K562 treated with DMSO at 1 percent for 4 hours (cell line): ENCODE results near the gene OR51G2. TPM values are rescaled to one million over a fixed set of nuclear protein-coding genes. Genes with fewer than 3 reads are reported as not detected.

Experiments used
- total RNA-seq: library from RNA; unstranded; fragments of 300-600 nt; gene quantifications from 2 replicates; pipeline ENCODE4 v1.2.3, GENCODE V29; 2022; ENCODE audit not compliant: insufficient read depth

The OR51G2 gene
- total RNA-seq: not detected in 2 replicates

GRCh38 chr11:4919250-4919649, at the start of gene OR51G2:
Gene OR51G2 (minus strand): TSS chr11:4919350. CDS start chr11:4915663, 3,687 bp downstream.

GRCh38 chr11:4955613-4956012, 36.5 kb upstream of the OR51G2 start, which contains the start of gene OR51A2:
Gene OR51A2 (minus strand): TSS chr11:4955713. CDS start chr11:4955713, 0 bp downstream.

DNA sequence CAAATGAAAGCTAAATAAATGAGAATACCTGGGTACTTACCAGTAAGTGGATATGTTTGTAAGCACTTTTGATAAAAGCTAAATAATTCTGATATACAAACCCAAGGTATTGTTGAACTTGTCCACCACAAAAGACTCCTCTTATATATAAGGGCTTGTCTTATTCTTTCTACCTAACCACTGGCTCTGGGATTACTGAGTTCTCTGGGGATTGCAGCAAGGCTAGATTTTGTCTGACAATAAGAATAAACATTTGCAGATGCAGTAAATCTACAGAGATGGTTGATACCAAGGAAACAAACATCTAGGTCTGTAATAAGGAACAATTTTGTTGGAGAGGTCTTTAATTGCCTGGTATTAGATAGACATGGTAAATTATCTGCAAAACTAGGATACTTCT, 28.4 kb upstream of the OR51G2 start, which contains the start of gene OR51A4:
Gene OR51A4, minus strand, starts transcription at position 101 of the 400 bp plus-strand sequence. CDS start 505 bp downstream, outside the sequence.

GRCh38 chr11:4924239-4924638, 5.1 kb upstream of the OR51G2 start, which contains the start of gene OR51G1:
Gene OR51G1 (minus strand): TSS chr11:4924339. CDS start chr11:4924339, 0 bp downstream.

GRCh38 chr11:4903484-4903883, 15.7 kb downstream of the OR51G2 start, which contains the start of gene OR51A7:
Gene OR51A7 (plus strand): TSS chr11:4903783. CDS start chr11:4907370, 3,587 bp downstream.

GRCh38 chr11:4881860-4882500, 37.2 kb downstream of the OR51G2 start, which contains the start of gene OR51T1:
Gene OR51T1 (plus strand): TSS chr11:4881900. CDS start chr11:4881900, 0 bp downstream.

Other genes with a start within 250 kb of the OR51G2 start
- gene OR51E2, start 221.5 kb downstream of the OR51G2 start, total RNA-seq: not detected in 2 replicates
- not detected in 2 replicates for gene MMP26, start 214.6 kb downstream of the OR51G2 start, total RNA-seq
- not detected in 2 replicates for gene OR51F1, start 149.4 kb downstream of the OR51G2 start, total RNA-seq
- not detected in 2 replicates for gene OR52R1, start 115.0 kb downstream of the OR51G2 start, total RNA-seq
- not detected in 2 replicates for gene OR51F2, start 98.0 kb downstream of the OR51G2 start, total RNA-seq
- gene OR51S1, start 70.1 kb downstream of the OR51G2 start, total RNA-seq: not detected in 2 replicates
- not detected in 2 replicates for gene OR51T1, start 37.5 kb downstream of the OR51G2 start, total RNA-seq
- not detected in 2 replicates for gene OR51A7, start 15.6 kb downstream of the OR51G2 start, total RNA-seq
- not detected in 2 replicates for gene OR51G1, start 5.0 kb upstream of the OR51G2 start, total RNA-seq
- not detected in 2 replicates for gene OR51A4, start 28.3 kb upstream of the OR51G2 start, total RNA-seq
- gene OR51A2, start 36.4 kb upstream of the OR51G2 start, total RNA-seq: not detected in 2 replicates
- gene OR51L1, start 75.5 kb upstream of the OR51G2 start, total RNA-seq: not detected in 2 replicates
- not detected in 2 replicates for gene OR52J3, start 127.2 kb upstream of the OR51G2 start, total RNA-seq
- not detected in 2 replicates for gene OR52E2, start 140.3 kb upstream of the OR51G2 start, total RNA-seq
- not detected in 2 replicates for gene OR52E1, start 150.2 kb upstream of the OR51G2 start, total RNA-seq
- not detected in 2 replicates for gene OR52A5, start 219.0 kb upstream of the OR51G2 start, total RNA-seq
- not detected in 2 replicates for gene OR52A1, start 235.4 kb upstream of the OR51G2 start, total RNA-seq